Activated naive CD8-positive, alpha-beta T cell treated with anti-CD3 and anti-CD28 coated beads for 36 hours (primary cell): ENCODE data around the gene PCLO. TPM values are rescaled to one million over a fixed set of nuclear protein-coding genes. Genes with fewer than 3 reads are reported as not detected.

Source experiments
- DNase-seq: peaks from one replicate; pipeline ENCODE4 v3.0.0; 2021
- H3K27ac Mint-ChIP-seq: one replicate; pipeline ENCODE4 v1.8.0; 2022; ENCODE audit warnings: mild to moderate bottlenecking, moderate library complexity, mixed read lengths
- H3K27me3 Mint-ChIP-seq: one replicate; pipeline ENCODE4 v1.8.0; 2022; ENCODE audit warnings: mild to moderate bottlenecking, mixed read lengths
- H3K36me3 Mint-ChIP-seq: one replicate; pipeline ENCODE4 v1.8.0; 2021; ENCODE audit warnings: mild to moderate bottlenecking, mixed read lengths
- H3K4me1 Mint-ChIP-seq: one replicate; pipeline ENCODE4 v1.8.0; 2021; ENCODE audit warnings: mixed read lengths
- H3K4me3 Mint-ChIP-seq: one replicate; pipeline ENCODE4 v1.8.0; 2022; ENCODE audit warnings: mild to moderate bottlenecking, moderate library complexity, mixed read lengths
- H3K9me3 Mint-ChIP-seq: one replicate; pipeline ENCODE4 v1.8.0; 2022; ENCODE audit warnings: mixed read lengths
- total RNA-seq, 2 experiments: library from RNA; stranded (reverse); gene quantifications; one replicate each; pipeline ENCODE4 v1.2.3, GENCODE V29; 2021

The PCLO gene
- total RNA-seq, 2 experiments from 2014 or later = not detected

DNA sequence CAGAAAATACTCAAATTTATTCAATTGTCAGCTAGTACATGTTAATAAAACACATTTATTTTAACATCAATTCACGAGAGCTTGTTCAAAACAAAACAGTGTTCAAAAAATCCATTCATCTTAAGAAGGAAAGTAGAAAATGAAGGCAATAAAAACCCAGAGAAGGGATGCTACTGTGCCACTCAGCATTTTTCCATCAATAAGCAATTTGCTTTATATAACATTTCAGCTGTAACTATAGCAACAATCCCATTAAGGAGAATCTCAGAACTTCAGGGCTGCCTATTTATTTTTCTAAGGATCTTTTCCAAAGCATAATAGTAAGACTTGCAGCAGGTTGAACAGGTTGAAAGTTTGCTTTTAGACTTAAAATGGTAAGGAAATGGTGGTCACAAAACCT is 190.5 kb downstream of the PCLO start:
- Mint-ChIP-seq H3K9me3 (no peaks in the 10 kb centered on the region), H3K27me3 (no peaks in the 10 kb centered on the region), H3K27ac (no peak overlapping the region), H3K4me1 (no peaks in the 10 kb centered on the region), H3K36me3 (no peaks in the 10 kb centered on the region), H3K4me3 (no peak overlapping the region)
- no peak for DNase-seq

DNA sequence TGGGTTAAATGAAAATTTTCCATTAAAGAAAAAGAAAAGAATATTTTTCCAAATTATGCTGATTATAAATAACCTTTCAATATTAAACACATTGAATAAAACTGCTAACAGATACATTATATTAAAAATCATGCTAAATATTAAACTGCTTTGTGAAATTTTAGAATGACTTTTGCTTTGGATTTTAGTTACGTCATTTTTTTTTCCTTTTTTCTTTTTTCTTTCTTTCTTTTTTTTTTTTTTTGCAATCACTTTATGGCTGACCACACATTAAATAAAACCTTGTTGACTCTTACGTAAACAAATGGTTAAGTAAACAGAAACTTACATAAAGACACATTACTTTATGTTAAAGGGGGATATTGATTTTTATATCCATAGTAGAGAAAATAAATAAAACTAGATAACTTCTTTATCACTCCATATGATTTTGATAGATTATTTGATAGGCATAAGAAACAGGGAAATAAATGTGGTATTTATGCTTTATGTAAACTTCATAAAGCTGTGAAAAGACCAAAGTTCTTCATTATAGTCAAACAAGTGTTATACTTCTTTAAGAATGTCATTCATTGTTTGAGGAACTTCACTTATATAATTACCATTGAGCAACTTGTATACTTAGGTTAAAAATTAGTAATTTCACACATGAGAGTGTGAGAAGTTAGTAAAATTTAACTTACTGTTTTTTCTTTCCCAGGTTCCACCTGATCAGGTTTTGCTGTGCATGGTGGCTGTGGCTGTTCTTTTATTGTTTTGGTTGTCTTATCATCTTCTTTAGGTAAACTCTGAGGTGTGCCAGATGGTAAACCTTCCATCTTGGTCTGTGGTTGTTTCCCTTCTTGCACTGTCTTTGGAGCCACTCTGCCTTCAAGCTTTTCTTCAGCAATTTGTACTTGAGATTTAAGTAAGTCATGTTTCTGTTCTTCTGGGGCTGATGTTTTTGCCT is 197.3 kb downstream of the PCLO start:
- no peak overlapping the region for H3K4me3 Mint-ChIP-seq
- H3K36me3 Mint-ChIP-seq = no peaks in the 10 kb centered on the region

DNA sequence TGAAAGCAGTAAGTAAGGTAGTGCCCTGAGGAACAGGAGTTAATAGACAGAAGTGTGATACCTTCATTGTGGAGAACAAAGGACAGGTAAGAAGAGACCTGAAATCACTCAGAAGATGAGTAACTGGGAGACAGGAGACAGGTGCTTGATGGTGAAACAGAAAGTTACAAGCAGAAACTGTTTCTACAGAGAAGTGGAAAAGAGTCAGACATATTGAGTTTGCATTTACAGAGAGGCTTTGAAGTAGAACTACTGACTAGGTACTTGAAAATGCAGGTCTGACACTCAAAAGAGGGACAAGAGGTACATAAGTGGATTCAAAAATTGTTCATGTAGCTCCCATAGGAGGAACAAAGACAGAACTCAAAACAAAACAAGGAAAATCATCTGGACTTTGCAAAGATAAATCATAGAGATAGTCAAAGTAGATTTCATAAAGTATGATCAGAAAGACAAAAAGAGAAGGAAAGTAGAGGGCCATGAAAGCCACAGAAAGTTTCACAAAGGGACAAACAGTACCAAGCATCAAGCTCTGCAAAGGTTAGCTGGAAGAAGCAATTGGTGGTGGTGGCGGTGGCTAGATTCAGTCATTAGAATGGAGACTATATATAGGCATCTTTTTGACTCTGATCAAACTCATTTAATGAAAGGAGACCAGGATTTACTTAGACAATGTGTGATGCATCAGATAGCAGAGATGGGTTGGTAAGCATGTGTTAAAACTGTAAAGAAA is 198.4 kb downstream of the PCLO start:
- H3K27me3 Mint-ChIP-seq = no peaks in the 10 kb centered on the region
- no peak overlapping the region for H3K27ac Mint-ChIP-seq
- no peak overlapping the region for H3K4me3 Mint-ChIP-seq
- no peaks in the 10 kb centered on the region for H3K36me3 Mint-ChIP-seq
- peaks cover 5% of the 10 kb centered on the region for H3K9me3 Mint-ChIP-seq
- H3K4me1 Mint-ChIP-seq = no peaks in the 10 kb centered on the region
- no peak for DNase-seq

More for the DNA sequence above, 197.3 kb downstream of the PCLO start:
- Mint-ChIP-seq H3K9me3 (peaks cover 5% of the 10 kb centered on the region), H3K27me3 (no peaks in the 10 kb centered on the region), H3K27ac (no peak overlapping the region), H3K4me1 (no peaks in the 10 kb centered on the region)
- no peak for DNase-seq

GRCh38 chr7:82961240-82961639 is 201.4 kb downstream of the PCLO start:
- H3K4me3 Mint-ChIP-seq = no peak overlapping the region
- H3K4me1 Mint-ChIP-seq = no peaks in the 10 kb centered on the region
- H3K36me3 Mint-ChIP-seq = no peaks in the 10 kb centered on the region
- H3K27me3 Mint-ChIP-seq = no peaks in the 10 kb centered on the region
- H3K9me3 Mint-ChIP-seq = peaks cover 5% of the 10 kb centered on the region
- H3K27ac Mint-ChIP-seq = no peak overlapping the region
- no peak for DNase-seq

DNA sequence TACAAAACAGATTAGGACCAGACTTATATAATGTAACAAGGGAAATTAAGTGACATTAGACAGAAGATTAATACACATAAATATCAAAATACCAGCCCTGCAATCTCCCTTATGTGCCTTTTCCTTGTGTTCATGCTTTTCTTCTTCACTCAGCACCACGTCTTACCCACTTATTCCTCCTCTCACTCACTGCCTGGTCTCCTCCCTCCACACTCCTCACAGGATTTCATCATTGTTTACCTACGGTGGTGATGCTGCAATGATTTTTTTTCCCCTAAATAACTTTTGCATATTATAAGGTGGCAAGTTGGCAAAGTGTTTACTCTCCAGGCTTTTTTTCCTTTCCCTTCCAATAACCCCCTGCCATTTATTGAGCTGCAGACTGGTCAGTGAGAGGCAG is 203.2 kb downstream of the PCLO start:
- peaks cover 2% of the 10 kb centered on the region for H3K9me3 Mint-ChIP-seq
- H3K27ac Mint-ChIP-seq = no peak overlapping the region
- no peaks in the 10 kb centered on the region for H3K4me1 Mint-ChIP-seq
- H3K36me3 Mint-ChIP-seq = no peaks in the 10 kb centered on the region
- no peak for DNase-seq
- no peaks in the 10 kb centered on the region for H3K27me3 Mint-ChIP-seq
- H3K4me3 Mint-ChIP-seq = no peak overlapping the region

DNA sequence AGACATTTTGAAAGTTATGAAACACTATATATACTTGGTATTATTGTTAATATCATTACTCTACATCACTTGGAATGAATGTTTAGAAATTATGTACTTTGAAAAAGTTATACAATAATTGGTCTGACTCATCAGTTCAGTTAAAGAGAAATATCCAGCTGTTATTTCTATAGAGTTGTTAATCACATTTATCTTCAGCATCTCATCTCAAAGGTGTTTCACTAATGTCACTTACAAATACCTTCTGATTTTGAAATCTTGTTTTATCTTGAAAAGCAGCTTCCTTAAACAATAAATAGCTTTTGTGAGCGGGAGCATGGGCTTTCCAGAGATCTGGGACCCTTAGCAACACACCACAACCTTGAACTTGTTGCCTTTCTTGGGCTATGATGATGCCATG is 205.2 kb downstream of the PCLO start:
- Mint-ChIP-seq H3K27me3 (no peaks in the 10 kb centered on the region), H3K9me3 (no peaks in the 10 kb centered on the region), H3K36me3 (no peaks in the 10 kb centered on the region), H3K4me3 (no peak overlapping the region), H3K27ac (no peak overlapping the region), H3K4me1 (no peaks in the 10 kb centered on the region)
- DNase-seq = no peak

GRCh38 chr7:82953324-82954027 is 209.2 kb downstream of the PCLO start:
- no peaks in the 10 kb centered on the region for H3K4me1 Mint-ChIP-seq
- DNase-seq = no peak
- peaks cover 4% of the 10 kb centered on the region for H3K9me3 Mint-ChIP-seq
- H3K27ac Mint-ChIP-seq = no peak overlapping the region
- H3K27me3 Mint-ChIP-seq = no peaks in the 10 kb centered on the region
- H3K4me3 Mint-ChIP-seq = no peak overlapping the region
- no peaks in the 10 kb centered on the region for H3K36me3 Mint-ChIP-seq

DNA sequence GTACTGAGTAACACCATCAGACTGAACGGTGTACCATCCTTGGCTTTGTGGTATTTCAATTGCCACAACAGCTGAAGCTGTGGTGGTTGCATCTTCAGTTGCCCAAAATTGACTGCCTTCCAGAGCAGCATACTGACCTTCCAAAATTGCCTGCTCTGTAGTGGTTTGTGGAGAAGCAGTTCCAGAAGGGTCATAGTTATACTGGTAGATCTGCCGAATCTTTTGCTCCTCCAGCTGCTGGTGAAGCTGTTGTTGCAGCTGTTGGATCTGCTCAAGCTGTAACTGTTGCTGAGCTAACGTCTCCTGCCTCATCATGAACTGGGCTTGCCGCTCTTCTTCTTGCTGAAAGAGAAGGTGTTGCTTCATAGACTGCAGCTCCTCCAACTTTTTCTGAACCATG is 212.2 kb downstream of the PCLO start:
- Mint-ChIP-seq H3K9me3 (peaks cover 4% of the 10 kb centered on the region), H3K27ac (no peak overlapping the region), H3K4me3 (no peak overlapping the region), H3K36me3 (no peaks in the 10 kb centered on the region), H3K4me1 (no peaks in the 10 kb centered on the region), H3K27me3 (no peaks in the 10 kb centered on the region)
- DNase-seq = no peak

- Mint-ChIP-seq H3K9me3 (peaks cover 4% of the 10 kb centered on the region), H3K27ac (no peak overlapping the region), H3K27me3 (no peaks in the 10 kb centered on the region), H3K36me3 (no peaks in the 10 kb centered on the region), H3K4me3 (no peak overlapping the region), H3K4me1 (no peaks in the 10 kb centered on the region)
- no peak for DNase-seq
Observed at GRCh38 chr7:82945480-82945879, 217.2 kb downstream of the PCLO start.

DNA sequence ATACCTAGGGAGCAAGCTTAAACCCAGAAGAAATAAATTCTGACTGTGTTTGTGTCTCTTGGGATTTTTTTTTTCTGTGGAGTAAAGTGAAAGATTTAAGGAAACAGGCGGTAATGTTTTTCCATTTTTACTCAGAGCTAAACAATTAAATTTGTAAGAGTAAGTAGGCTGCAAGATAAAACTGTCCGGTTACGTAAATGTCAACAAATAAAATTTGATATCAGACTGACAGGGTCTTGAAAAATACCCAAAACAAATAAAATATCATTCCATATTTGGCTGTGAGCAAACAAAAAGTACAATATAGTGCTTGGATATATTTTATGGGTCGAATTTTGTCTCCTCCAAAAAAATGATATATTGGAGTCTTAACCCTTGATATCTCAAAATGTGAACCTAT is 217.6 kb downstream of the PCLO start:
- Mint-ChIP-seq H3K4me1 (no peaks in the 10 kb centered on the region), H3K27ac (no peak overlapping the region), H3K36me3 (no peaks in the 10 kb centered on the region), H3K9me3 (peaks cover 4% of the 10 kb centered on the region), H3K27me3 (no peaks in the 10 kb centered on the region), H3K4me3 (no peak overlapping the region)
- no peak for DNase-seq

GRCh38 chr7:82932516-82932915 is 230.2 kb downstream of the PCLO start:
- no peaks in the 10 kb centered on the region for H3K9me3 Mint-ChIP-seq
- no peaks in the 10 kb centered on the region for H3K4me1 Mint-ChIP-seq
- no peak for DNase-seq
- no peak overlapping the region for H3K4me3 Mint-ChIP-seq
- no peaks in the 10 kb centered on the region for H3K27me3 Mint-ChIP-seq
- no peaks in the 10 kb centered on the region for H3K36me3 Mint-ChIP-seq
- H3K27ac Mint-ChIP-seq = no peak overlapping the region

GRCh38 chr7:82926477-82926876 is 236.2 kb downstream of the PCLO start:
- Mint-ChIP-seq H3K27ac (no peak overlapping the region), H3K9me3 (peaks cover 4% of the 10 kb centered on the region), H3K36me3 (no peaks in the 10 kb centered on the region), H3K4me3 (no peak overlapping the region), H3K27me3 (no peaks in the 10 kb centered on the region), H3K4me1 (no peaks in the 10 kb centered on the region)
- no peak for DNase-seq

- H3K4me1 Mint-ChIP-seq = no peaks in the 10 kb centered on the region
- H3K36me3 Mint-ChIP-seq = no peaks in the 10 kb centered on the region
- no peak for DNase-seq
- no peak overlapping the region for H3K27ac Mint-ChIP-seq
- H3K4me3 Mint-ChIP-seq = no peak overlapping the region
- peaks cover 4% of the 10 kb centered on the region for H3K9me3 Mint-ChIP-seq
- H3K27me3 Mint-ChIP-seq = no peaks in the 10 kb centered on the region
Observed at GRCh38 chr7:82925331-82925730, 237.4 kb downstream of the PCLO start.

GRCh38 chr7:82906502-82906901 is 256.2 kb downstream of the PCLO start:
- Mint-ChIP-seq H3K27me3 (no peaks in the 10 kb centered on the region), H3K4me1 (no peaks in the 10 kb centered on the region), H3K4me3 (no peak overlapping the region), H3K9me3 (peaks cover 1% of the 10 kb centered on the region), H3K36me3 (no peaks in the 10 kb centered on the region), H3K27ac (no peak overlapping the region)
- no peak for DNase-seq

- H3K27me3 Mint-ChIP-seq = no peaks in the 10 kb centered on the region
- H3K9me3 Mint-ChIP-seq = peaks cover 1% of the 10 kb centered on the region
- no peak for DNase-seq
- no peaks in the 10 kb centered on the region for H3K36me3 Mint-ChIP-seq
- no peaks in the 10 kb centered on the region for H3K4me1 Mint-ChIP-seq
- no peak overlapping the region for H3K27ac Mint-ChIP-seq
- H3K4me3 Mint-ChIP-seq = no peak overlapping the region
Observed at GRCh38 chr7:82904871-82905270, 257.8 kb downstream of the PCLO start.
